CD4-positive, CD25-positive, alpha-beta regulatory T cell (primary cell): ENCODE data around the gene GAS7. TPM values are rescaled to one million over a fixed set of nuclear protein-coding genes. Genes with fewer than 3 reads are reported as not detected.

Source experiments
- ATAC-seq, 2 donors: fragments of 150-1000 bp; cut with Tn5 transposase; one replicate each; pipeline ENCODE4 v1.10.0; 2021; ENCODE audit warnings: low read depth in 2 of 2, moderate number of reproducible peaks in 2 of 2, moderate library complexity in 1 of 2
- DNase-seq, 3 donors: peaks; one replicate each; pipeline versions ENCODE4 v3.0.0 to v3.0.0-alpha.2; 2012 to 2022; ENCODE audit warnings: mixed read lengths in 1 of 3
- H3K27ac ChIP-seq: one replicate; pipeline ENCODE4 v1.7.0; 2013; ENCODE audit warnings: mild to moderate bottlenecking, low read length; ENCODE audit not compliant: insufficient read depth, poor library complexity, severe bottlenecking
- H3K27me3 ChIP-seq: one replicate; pipeline ENCODE4 v1.7.0; 2013; ENCODE audit warnings: low read length; ENCODE audit not compliant: control insufficient read depth, insufficient read depth
- H3K36me3 ChIP-seq: one replicate; pipeline ENCODE4 v1.7.0; 2013; ENCODE audit warnings: mild to moderate bottlenecking, low read length, moderate library complexity; ENCODE audit not compliant: control insufficient read depth, insufficient read depth
- H3K4me1 ChIP-seq: 2 replicates; pipeline ENCODE4 v1.7.0; 2013; ENCODE audit warnings: mild to moderate bottlenecking, low read length; ENCODE audit not compliant: insufficient read depth, control insufficient read depth, poor library complexity, severe bottlenecking
- H3K4me3 ChIP-seq: one replicate; pipeline ENCODE4 v1.7.0; 2013; ENCODE audit warnings: low read depth, mild to moderate bottlenecking, low read length, moderate library complexity
- H3K9me3 ChIP-seq, 2 experiments: 1 replicate in 1 of 2; 2 replicates in 1 of 2; pipeline ENCODE4 v1.7.0; 2013; ENCODE audit warnings: low read length in 2 of 2, mild to moderate bottlenecking in 1 of 2, moderate library complexity in 1 of 2; ENCODE audit not compliant: control insufficient read depth in 2 of 2
- H3K27ac Mint-ChIP-seq, 3 donors: one replicate each; pipeline ENCODE4 v1.8.0; 2020 to 2022; ENCODE audit warnings: mild to moderate bottlenecking in 3 of 3, mixed read lengths in 3 of 3, moderate library complexity in 2 of 3
- H3K27me3 Mint-ChIP-seq: one replicate; pipeline ENCODE4 v1.8.0; 2022; ENCODE audit warnings: mild to moderate bottlenecking, mixed read lengths
- H3K36me3 Mint-ChIP-seq: one replicate; pipeline ENCODE4 v1.8.0; 2020; ENCODE audit warnings: mixed read lengths
- H3K4me1 Mint-ChIP-seq, 4 donors: one replicate each; pipeline ENCODE4 v1.8.0; 2020 to 2022; ENCODE audit warnings: mixed read lengths in 4 of 4, mild to moderate bottlenecking in 1 of 4
- H3K4me3 Mint-ChIP-seq, 4 donors: one replicate each; pipeline ENCODE4 v1.8.0; 2020 to 2022; ENCODE audit warnings: mild to moderate bottlenecking in 4 of 4, mixed read lengths in 4 of 4, moderate library complexity in 3 of 4
- H3K9me3 Mint-ChIP-seq, 7 donors: one replicate each; pipeline ENCODE4 v1.8.0; 2020 to 2022; ENCODE audit warnings: mixed read lengths in 7 of 7, mild to moderate bottlenecking in 3 of 7, moderate library complexity in 2 of 7
- polyA plus RNA-seq, 4 donors: library from polyadenylated mRNA; unstranded; fragments of 300-500 nt; fragmentation: Illumina TruSeq; gene quantifications; one replicate each; pipeline ENCODE4 v1.2.3, GENCODE V29; 2021
- total RNA-seq: library from RNA; stranded (reverse); gene quantifications from one replicate; pipeline ENCODE4 v1.2.3, GENCODE V29; 2022

The GAS7 gene
- total and polyA plus RNA-seq, 5 donors from 2014 or later = 0.10 to 0.79 (median 0.46) TPM; not detected in 1

- Histone ChIP-seq H3K9me3 (no peaks in the 10 kb centered on the region), H3K4me1 (no peaks in the 10 kb centered on the region), H3K27me3 (no peaks in the 10 kb centered on the region), H3K27ac (no peak overlapping the region), H3K4me3 (no peak overlapping the region), H3K36me3 (no peaks in the 10 kb centered on the region)
- Mint-ChIP-seq H3K4me3 (no peak overlapping the region), H3K36me3 (no peaks in the 10 kb centered on the region), H3K27ac (no peak overlapping the region), H3K27me3 (no peaks in the 10 kb centered on the region), H3K4me1 (no peaks in the 10 kb centered on the region), H3K9me3 (peaks cover 0 to 2% (median 0%) of the 10 kb centered on the region in 7 donors)
- ATAC-seq = no peak
- DNase-seq = no peak
These were observed 293.9 kb downstream of the GAS7 start for GRCh38 chr17:9904277-9905077.

GRCh38 chr17:9902120-9902519 is 296.3 kb downstream of the GAS7 start:
- peaks cover 0 to 2% (median 0%) of the 10 kb centered on the region in 7 donors for H3K9me3 Mint-ChIP-seq
- no peak overlapping the region for H3K27ac Mint-ChIP-seq
- no peaks in the 10 kb centered on the region for H3K27me3 Mint-ChIP-seq

GRCh38 chr17:9900784-9901183 is 297.6 kb downstream of the GAS7 start:
- Histone ChIP-seq H3K4me1 (no peaks in the 10 kb centered on the region), H3K27me3 (no peaks in the 10 kb centered on the region), H3K36me3 (no peaks in the 10 kb centered on the region), H3K9me3 (no peaks in the 10 kb centered on the region), H3K4me3 (no peak overlapping the region), H3K27ac (no peak overlapping the region)
- no peaks in the 10 kb centered on the region for H3K27me3 Mint-ChIP-seq
- H3K36me3 Mint-ChIP-seq = no peaks in the 10 kb centered on the region
- H3K27ac Mint-ChIP-seq = no peak overlapping the region
- H3K9me3 Mint-ChIP-seq = no peaks in the 10 kb centered on the region
- no peak for DNase-seq
- no peak overlapping the region for H3K4me3 Mint-ChIP-seq
- H3K4me1 Mint-ChIP-seq = no peaks in the 10 kb centered on the region
- no peak for ATAC-seq

More at GRCh38 chr17:9902120-9902519, 296.3 kb downstream of the GAS7 start:
- H3K27ac ChIP-seq = no peak overlapping the region
- H3K9me3 ChIP-seq = no peaks in the 10 kb centered on the region
- no peaks in the 10 kb centered on the region for H3K36me3 Mint-ChIP-seq
- no peaks in the 10 kb centered on the region for H3K4me1 ChIP-seq
- no peak overlapping the region for H3K4me3 ChIP-seq
- H3K27me3 ChIP-seq = no peaks in the 10 kb centered on the region
- ATAC-seq (no peak), DNase-seq (no peak)
- no peaks in the 10 kb centered on the region for H3K36me3 ChIP-seq
- H3K4me3 Mint-ChIP-seq = no peak overlapping the region
- no peaks in the 10 kb centered on the region for H3K4me1 Mint-ChIP-seq

DNA sequence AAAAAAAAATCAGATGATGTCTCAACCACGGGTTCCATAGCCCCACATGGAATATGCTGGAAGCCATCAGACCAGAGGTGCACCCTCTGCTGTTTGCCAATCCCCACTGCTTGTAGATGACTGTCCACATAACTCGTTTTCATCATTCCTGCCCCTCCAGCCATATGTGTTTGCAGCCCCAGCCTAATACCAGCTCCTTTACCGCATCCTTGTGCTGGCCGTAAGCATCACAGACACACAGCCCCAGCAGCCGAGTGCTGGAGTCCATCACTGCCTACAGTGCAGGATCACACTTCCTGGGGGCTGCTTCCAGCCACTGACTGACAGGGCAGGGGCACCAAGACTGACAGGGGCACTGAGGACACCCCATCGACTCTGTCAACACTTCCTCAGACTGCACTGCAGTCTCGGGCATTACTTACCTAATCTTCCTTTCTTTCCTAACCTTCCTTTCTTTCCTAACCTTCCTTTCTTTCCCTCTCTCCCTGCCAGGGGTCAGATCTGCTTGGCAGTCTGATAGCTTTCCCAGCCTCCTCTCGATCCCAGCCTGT is 298.3 kb downstream of the GAS7 start:
- no peak overlapping the region for H3K27ac Mint-ChIP-seq

GRCh38 chr17:9899280-9900043 is 298.9 kb downstream of the GAS7 start:
- H3K4me3 ChIP-seq = no peak overlapping the region
- DNase-seq (no peak), ATAC-seq (no peak)
- H3K9me3 ChIP-seq = no peaks in the 10 kb centered on the region
- Mint-ChIP-seq H3K4me1 (no peaks in the 10 kb centered on the region), H3K27me3 (no peaks in the 10 kb centered on the region), H3K27ac (no peak overlapping the region), H3K9me3 (no peaks in the 10 kb centered on the region), H3K36me3 (no peaks in the 10 kb centered on the region), H3K4me3 (no peak overlapping the region)
- no peaks in the 10 kb centered on the region for H3K27me3 ChIP-seq
- H3K27ac ChIP-seq = no peak overlapping the region
- H3K4me1 ChIP-seq = no peaks in the 10 kb centered on the region
- no peaks in the 10 kb centered on the region for H3K36me3 ChIP-seq

More for the DNA sequence above, 298.3 kb downstream of the GAS7 start:
- Histone ChIP-seq H3K27ac (no peak overlapping the region), H3K9me3 (no peaks in the 10 kb centered on the region), H3K27me3 (no peaks in the 10 kb centered on the region), H3K4me3 (no peak overlapping the region), H3K4me1 (no peaks in the 10 kb centered on the region), H3K36me3 (no peaks in the 10 kb centered on the region)
- Mint-ChIP-seq H3K36me3 (no peaks in the 10 kb centered on the region), H3K27me3 (no peaks in the 10 kb centered on the region), H3K4me1 (no peaks in the 10 kb centered on the region), H3K4me3 (no peak overlapping the region), H3K9me3 (no peaks in the 10 kb centered on the region)
- no peak for ATAC-seq
- no peak for DNase-seq

DNA sequence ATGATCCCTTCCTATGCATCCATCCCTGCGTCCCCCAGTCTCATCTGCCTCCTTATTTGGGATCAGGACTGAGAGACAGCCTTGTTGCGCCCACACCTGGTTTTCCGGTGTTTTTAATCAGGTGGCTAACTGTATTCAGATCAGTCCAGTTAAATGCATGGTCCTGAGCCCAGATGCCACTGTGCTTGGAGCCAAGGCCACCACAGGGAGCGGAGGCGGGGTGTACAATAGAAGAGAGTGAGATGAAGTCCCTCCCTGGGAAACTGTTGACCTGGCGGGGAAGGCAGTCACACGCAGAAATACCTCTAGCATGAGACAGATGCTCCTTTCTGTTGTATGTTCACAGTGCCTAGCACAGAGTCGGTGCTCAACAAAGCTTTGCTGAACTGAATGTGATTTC is 299.6 kb downstream of the GAS7 start:
- H3K4me1 Mint-ChIP-seq = no peaks in the 10 kb centered on the region
- DNase-seq (no peak), ATAC-seq (no peak)
- Histone ChIP-seq H3K36me3 (no peaks in the 10 kb centered on the region), H3K4me3 (no peak overlapping the region), H3K27me3 (no peaks in the 10 kb centered on the region), H3K27ac (no peak overlapping the region), H3K4me1 (no peaks in the 10 kb centered on the region), H3K9me3 (no peaks in the 10 kb centered on the region)
- H3K27me3 Mint-ChIP-seq = no peaks in the 10 kb centered on the region
- no peak overlapping the region for H3K4me3 Mint-ChIP-seq
- no peak overlapping the region for H3K27ac Mint-ChIP-seq
- H3K9me3 Mint-ChIP-seq = no peaks in the 10 kb centered on the region
- H3K36me3 Mint-ChIP-seq = no peaks in the 10 kb centered on the region

- Mint-ChIP-seq H3K36me3 (no peaks in the 10 kb centered on the region), H3K27me3 (peaks cover 6% of the 10 kb centered on the region), H3K4me1 (no peaks in the 10 kb centered on the region), H3K4me3 (no peak overlapping the region), H3K27ac (no peak overlapping the region), H3K9me3 (peaks cover 0 to 2% (median 0%) of the 10 kb centered on the region in 7 donors)
- Histone ChIP-seq H3K4me1 (no peaks in the 10 kb centered on the region), H3K4me3 (no peak overlapping the region), H3K27me3 (no peaks in the 10 kb centered on the region), H3K9me3 (no peaks in the 10 kb centered on the region), H3K27ac (no peak overlapping the region), H3K36me3 (no peaks in the 10 kb centered on the region)
- no peak for DNase-seq
- no peak for ATAC-seq
These were observed 300.9 kb downstream of the GAS7 start for GRCh38 chr17:9897372-9897968.
